Tibial artery (tissue), 4 donors: ENCODE measurements around the gene PTGIR.

Source experiments
- DNase-seq, 2 donors: peaks; one replicate each; pipeline ENCODE4 v3.0.0-alpha.2; 2019
- H3K27ac ChIP-seq, 2 donors: fragments of 200-600 bp; sonication (generic) in 1 of 2; 1 replicate in 1 of 2; 2 replicates in 1 of 2; pipeline ENCODE4 v1.5.1; 2018 to 2019; ENCODE audit warnings: mild to moderate bottlenecking in 1 of 2
- H3K27me3 ChIP-seq, 2 donors: fragments of 200-600 bp; sonication (generic) in 1 of 2; one replicate each; pipeline versions ENCODE4 v1.5.1 to v1.6.0; 2016 to 2019
- H3K36me3 ChIP-seq, 3 donors: fragments of 200-600 bp; sonication (generic) in 2 of 3; one replicate each; pipeline ENCODE4 v1.5.1; 2016 to 2019; ENCODE audit warnings: mild to moderate bottlenecking in 2 of 3
- H3K4me1 ChIP-seq, 4 donors: fragments of 200-600 bp; sonication (generic) in 2 of 4; 1 replicate in 3 of 4; 2 replicates in 1 of 4; pipeline ENCODE4 v1.5.1; 2016 to 2019
- H3K4me3 ChIP-seq, 2 donors: fragments of 200-600 bp; sonication (generic) in 1 of 2; 1 replicate in 1 of 2; 2 replicates in 1 of 2; pipeline ENCODE4 v1.5.1; 2018 to 2019; ENCODE audit warnings: mild to moderate bottlenecking in 2 of 2
- H3K9me3 ChIP-seq, 3 donors: fragments of 200-600 bp; sonication (generic) in 1 of 3; one replicate each; pipeline ENCODE4 v1.5.1; 2016 to 2019
- intact Hi-C: fragments of 100-400 bp; cut with DNase I; formaldehyde crosslinking; loops from one replicate; pipeline ENCODE4 v1.15.0; 2023; ENCODE audit warnings: low total_unique reads
- TF ChIP-seq, protein P1 (sequence below), 2 experiments: fragments of 200-600 bp in 1 of 2; fragments of 450-650 bp in 1 of 2; IDR thresholded peaks; one replicate each; pipeline ENCODE4 v1.5.1; 2017 to 2019; ENCODE audit warnings: antibody characterized with exemption in 2 of 2, mild to moderate bottlenecking in 1 of 2, moderate library complexity in 1 of 2

PTGIR gene

GRCh38 chr19:46644720-46645119 lies 19.8 kb upstream of the PTGIR start:
- peak in 1 of 2 donors; percentile 79 for DNase-seq
- peaks cover 0 to 5% (median 0%) of the 10 kb centered on the region in 3 donors for H3K9me3 ChIP-seq
- no peak overlapping the region for H3K4me3 ChIP-seq
- intact Hi-C loops: no loop called here
- H3K4me1 ChIP-seq: peaks cover 7 to 57% (median 23%) of the 10 kb centered on the region in 4 donors
- H3K27ac ChIP-seq: peak overlapping the region; percentile 69 to 78
- H3K36me3 ChIP-seq: peaks cover 11 to 16% (median 12%) of the 10 kb centered on the region in 3 donors
- no peaks in the 10 kb centered on the region for H3K27me3 ChIP-seq
- TF ChIP-seq, protein P1, sequence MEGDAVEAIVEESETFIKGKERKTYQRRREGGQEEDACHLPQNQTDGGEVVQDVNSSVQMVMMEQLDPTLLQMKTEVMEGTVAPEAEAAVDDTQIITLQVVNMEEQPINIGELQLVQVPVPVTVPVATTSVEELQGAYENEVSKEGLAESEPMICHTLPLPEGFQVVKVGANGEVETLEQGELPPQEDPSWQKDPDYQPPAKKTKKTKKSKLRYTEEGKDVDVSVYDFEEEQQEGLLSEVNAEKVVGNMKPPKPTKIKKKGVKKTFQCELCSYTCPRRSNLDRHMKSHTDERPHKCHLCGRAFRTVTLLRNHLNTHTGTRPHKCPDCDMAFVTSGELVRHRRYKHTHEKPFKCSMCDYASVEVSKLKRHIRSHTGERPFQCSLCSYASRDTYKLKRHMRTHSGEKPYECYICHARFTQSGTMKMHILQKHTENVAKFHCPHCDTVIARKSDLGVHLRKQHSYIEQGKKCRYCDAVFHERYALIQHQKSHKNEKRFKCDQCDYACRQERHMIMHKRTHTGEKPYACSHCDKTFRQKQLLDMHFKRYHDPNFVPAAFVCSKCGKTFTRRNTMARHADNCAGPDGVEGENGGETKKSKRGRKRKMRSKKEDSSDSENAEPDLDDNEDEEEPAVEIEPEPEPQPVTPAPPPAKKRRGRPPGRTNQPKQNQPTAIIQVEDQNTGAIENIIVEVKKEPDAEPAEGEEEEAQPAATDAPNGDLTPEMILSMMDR (IDR thresholded peaks at IDR 0.05): no peak

- intact Hi-C loops: no loop called here
- TF ChIP-seq, protein P1 (IDR thresholded peaks at IDR 0.05): no peak
- Histone ChIP-seq H3K27me3 (no peaks in the 10 kb centered on the region), H3K4me1 (peaks cover 7 to 55% (median 37%) of the 10 kb centered on the region in 4 donors), H3K4me3 (no peak overlapping the region), H3K36me3 (no peaks in the 10 kb centered on the region), H3K9me3 (no peaks in the 10 kb centered on the region), H3K27ac (peak overlapping the region; percentile 90 to 96)
- DNase-seq: no peak
Measured at GRCh38 chr19:46640656-46641055, 15.8 kb upstream of the PTGIR start.

DNA sequence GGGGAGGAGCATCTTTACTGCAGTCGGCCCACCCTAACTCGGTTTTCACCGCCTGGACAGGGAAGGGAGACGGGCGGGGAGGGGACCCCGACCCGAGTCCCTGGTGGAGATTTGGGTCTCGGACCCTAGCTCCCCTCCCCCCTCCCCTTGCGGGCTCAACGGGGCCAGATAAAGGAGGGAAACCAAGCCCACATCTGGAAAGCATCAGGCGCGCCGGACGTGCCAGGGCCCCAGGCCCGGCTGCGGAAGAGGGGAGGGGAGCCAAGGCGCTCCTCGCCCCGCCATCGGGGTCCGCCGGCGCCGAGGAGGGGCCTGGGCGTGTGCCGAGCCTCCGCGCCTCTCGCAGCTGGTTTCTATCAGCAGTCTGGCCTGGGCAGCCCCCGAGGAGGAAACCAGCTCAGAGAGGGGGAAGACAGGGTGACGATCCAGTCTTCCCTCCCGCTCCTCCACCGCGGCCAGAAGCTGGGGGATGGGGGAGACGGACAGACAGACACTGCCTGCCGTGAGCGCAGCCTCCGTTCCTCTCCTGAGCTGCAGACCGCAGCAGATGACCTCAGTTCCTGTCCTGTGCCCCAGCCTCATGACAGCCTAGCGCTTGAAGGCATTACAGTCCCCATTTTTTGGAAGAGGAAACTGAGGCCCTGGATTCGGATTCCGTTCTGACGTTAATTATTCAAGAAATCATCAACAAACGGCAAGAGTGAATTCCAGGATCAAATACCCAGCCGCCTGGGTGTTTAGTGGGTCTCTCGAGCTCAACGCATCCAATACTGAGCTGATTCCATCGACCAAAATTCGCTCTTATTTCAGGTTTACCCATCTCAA lies 14.7 kb upstream of the PTGIR start:
- intact Hi-C loops: no loop called here
- peak in 1 of 2 donors; percentile 52 for DNase-seq
- H3K4me3 ChIP-seq: peak overlapping the region; percentile 56 to 85
- no peaks in the 10 kb centered on the region for H3K9me3 ChIP-seq
- peaks cover 0 to 51% (median 34%) of the 10 kb centered on the region in 4 donors for H3K4me1 ChIP-seq
- TF ChIP-seq, protein P1 (IDR thresholded peaks at IDR 0.05): no peak
- no peaks in the 10 kb centered on the region for H3K27me3 ChIP-seq
- peak overlapping the region; percentile 90 to 96 for H3K27ac ChIP-seq
- no peaks in the 10 kb centered on the region for H3K36me3 ChIP-seq

DNA sequence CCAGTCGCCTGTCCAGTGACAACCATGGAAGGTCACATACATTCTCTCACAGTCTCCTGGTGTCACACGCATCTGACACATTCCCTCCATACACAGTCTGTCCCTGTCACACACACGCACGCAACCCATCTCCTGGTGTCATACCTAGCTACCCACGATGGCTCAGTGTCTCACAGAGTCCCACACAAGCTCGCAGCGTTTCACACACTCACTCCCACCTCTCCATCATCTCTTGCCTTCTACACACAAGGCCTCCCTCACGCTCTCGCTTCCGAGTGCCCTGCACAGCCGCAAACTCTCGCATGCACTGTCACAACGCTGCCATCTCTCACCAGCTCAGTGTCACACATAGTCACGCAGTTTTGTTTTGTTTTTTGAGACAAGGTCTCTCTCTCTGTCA lies 12.3 kb upstream of the PTGIR start:
- no peak overlapping the region for H3K4me3 ChIP-seq
- intact Hi-C loops: no loop called here

GRCh38 chr19:46635920-46636761 lies 11.3 kb upstream of the PTGIR start, which contains the start of gene GNG8:
GNG8 (minus strand) TSS chr19:46636202; CDS start chr19:46634682, 1,520 bp downstream.
- Histone ChIP-seq H3K27me3 (no peaks in the 10 kb centered on the region), H3K4me1 (peaks cover 0 to 46% (median 34%) of the 10 kb centered on the region in 4 donors), H3K4me3 (peak within 1 kb of the TSS in 1 of 2 donors; percentile 53), H3K27ac (peak within 1 kb of the TSS; percentile 47 to 65), H3K36me3 (no peaks in the 10 kb centered on the region), H3K9me3 (no peaks in the 10 kb centered on the region)
- no peak for DNase-seq
- intact Hi-C loops: no loop called here
- TF ChIP-seq, protein P1 (IDR thresholded peaks at IDR 0.05): no peak

More for the DNA sequence above, 12.3 kb upstream of the PTGIR start:
- DNase-seq: no peak
- H3K27ac ChIP-seq: peak overlapping the region in 1 of 2 donors; percentile 10
- H3K4me1 ChIP-seq: peaks cover 0 to 44% (median 34%) of the 10 kb centered on the region in 4 donors
- H3K9me3 ChIP-seq: no peaks in the 10 kb centered on the region
- H3K27me3 ChIP-seq: no peaks in the 10 kb centered on the region
- TF ChIP-seq, protein P1 (IDR thresholded peaks at IDR 0.05): no peak
- H3K36me3 ChIP-seq: no peaks in the 10 kb centered on the region
